Stimulated activated CD4-positive, alpha-beta T cell treated with anti-CD3 and anti-CD28 coated beads, Interleukin-15, amount 100 ng/mL, for 48 hours (primary cell): ENCODE results near the gene IQGAP2.

Experiments
- DNase-seq, 2 donors: peaks; one replicate each; pipeline ENCODE4 v3.0.0-alpha.2; 2020; ENCODE audit warnings: low read depth in 2 of 2

IQGAP2 gene

GRCh38 chr5:76612942-76613341 lies 209.9 kb downstream of the IQGAP2 start:
- DNase-seq = no peak

GRCh38 chr5:76615759-76616158 lies 212.7 kb downstream of the IQGAP2 start:
- no peak for DNase-seq

GRCh38 chr5:76616206-76616605 lies 213.1 kb downstream of the IQGAP2 start:
- DNase-seq = no peak

GRCh38 chr5:76617229-76617628 lies 214.1 kb downstream of the IQGAP2 start:
- DNase-seq = no peak

- DNase-seq = no peak
These were observed 214.6 kb downstream of the IQGAP2 start for GRCh38 chr5:76617675-76618074.

GRCh38 chr5:76620166-76620565 lies 217.1 kb downstream of the IQGAP2 start:
- DNase-seq = no peak

GRCh38 chr5:76622076-76622475 lies 219.0 kb downstream of the IQGAP2 start:
- no peak for DNase-seq

GRCh38 chr5:76622973-76623596 lies 220.0 kb downstream of the IQGAP2 start, which contains the start of gene F2RL2:
Gene F2RL2, minus strand, starts transcription at chr5:76623403. Its CDS starts 173 bp downstream, at chr5:76623230.
- no peak for DNase-seq

- no peak for DNase-seq
These were observed 222.2 kb downstream of the IQGAP2 start for GRCh38 chr5:76625087-76625815.

- DNase-seq = no peak
These were observed 223.7 kb downstream of the IQGAP2 start for GRCh38 chr5:76626738-76627137.

- DNase-seq = no peak
These were observed 231.6 kb downstream of the IQGAP2 start for GRCh38 chr5:76634661-76635060.

- DNase-seq = no peak
These were observed 234.4 kb downstream of the IQGAP2 start for GRCh38 chr5:76637490-76637889.

- DNase-seq = no peak
These were observed 235.4 kb downstream of the IQGAP2 start for GRCh38 chr5:76638479-76638878.

- peak; percentile 14 to 57 for DNase-seq
These were observed 238.5 kb downstream of the IQGAP2 start for GRCh38 chr5:76641514-76642120.

- DNase-seq = no peak
These were observed 239.4 kb downstream of the IQGAP2 start for GRCh38 chr5:76642390-76643040.

GRCh38 chr5:76643371-76643770 lies 240.3 kb downstream of the IQGAP2 start:
- no peak for DNase-seq

- DNase-seq = no peak
These were observed 246.1 kb downstream of the IQGAP2 start for GRCh38 chr5:76649140-76649539.

GRCh38 chr5:76652809-76653414 lies 249.8 kb downstream of the IQGAP2 start:
- DNase-seq = no peak

GRCh38 chr5:76657091-76657490 lies 254.0 kb downstream of the IQGAP2 start:
- DNase-seq = no peak

GRCh38 chr5:76657683-76658311 lies 254.7 kb downstream of the IQGAP2 start:
- no peak for DNase-seq

- no peak for DNase-seq
These were observed 257.3 kb downstream of the IQGAP2 start for GRCh38 chr5:76660360-76660759.

- DNase-seq = no peak
These were observed 259.4 kb downstream of the IQGAP2 start for GRCh38 chr5:76662521-76662920.
